Caki2 (cell line): ENCODE measurements around the gene KIF5B. TPM values are rescaled to one million over a fixed set of nuclear protein-coding genes. Genes with fewer than 3 reads are reported as not detected.
"Not testable (repeated sequence)": the region's sequence is repeated elsewhere in the genome, so short reads cannot be mapped to it uniquely, and the experiment has no call there.

ENCODE experiments used
- DNase-seq: peaks from one replicate; pipeline ENCODE4 v3.0.0-alpha.2; 2015; ENCODE audit warnings: low read depth
- in situ Hi-C: cut with HindIII; loops from 2 replicates; pipeline ENCODE4 v1.10.0; 2016; ENCODE audit warnings: low sequenced_read_pairs, low pct_unique_long_range_greater_than_20kb, mixed read lengths
- total RNA-seq: library from RNA; depleted of rRNA; stranded (reverse); fragments of >200 nt; shearing (Covaris generic); gene quantifications from 2 replicates; pipeline ENCODE4 v1.2.3, GENCODE V29; 2014; ENCODE audit warnings: low replicate concordance; rRNA removed

Gene KIF5B
- total RNA-seq = 28.8 and 33.6 TPM in 2 replicates

GRCh38 chr10:32056136-32057035 lies at the start of gene KIF5B:
KIF5B (minus strand) TSS chr10:32056425; CDS start chr10:32055973, 452 bp downstream.
- in situ Hi-C loops = no loop called here

GRCh38 chr10:32105782-32106382 lies 49.7 kb upstream of the KIF5B start:
- in situ Hi-C loops = no loop called here
- no peak for DNase-seq

More at GRCh38 chr10:32056136-32057035, at the start of gene KIF5B:
- peak; percentile 90 for DNase-seq

GRCh38 chr10:32104622-32105509 lies 48.6 kb upstream of the KIF5B start:
- no peak for DNase-seq
- in situ Hi-C loops = no loop called here

- no peak for DNase-seq
Observed at GRCh38 chr10:32104181-32104580, 48.0 kb upstream of the KIF5B start.

GRCh38 chr10:32103721-32104120 lies 47.5 kb upstream of the KIF5B start:
- no peak for DNase-seq
- in situ Hi-C loops = no loop called here

More at GRCh38 chr10:32104181-32104580, 48.0 kb upstream of the KIF5B start:
- in situ Hi-C loops = no loop called here

- DNase-seq, in situ Hi-C loops: not testable (repeated sequence)
Observed at GRCh38 chr10:32098566-32099259, 42.5 kb upstream of the KIF5B start.

- in situ Hi-C loops = no loop called here
- DNase-seq = no peak
Observed at GRCh38 chr10:32095116-32095733, 39.0 kb upstream of the KIF5B start.

GRCh38 chr10:32093650-32094049 lies 37.4 kb upstream of the KIF5B start:
- in situ Hi-C loops = no loop called here
- no peak for DNase-seq

- in situ Hi-C loops = no loop called here
- DNase-seq = no peak
Observed at GRCh38 chr10:32091046-32091445, 34.8 kb upstream of the KIF5B start.

GRCh38 chr10:32084185-32084851 lies 28.1 kb upstream of the KIF5B start:
- DNase-seq = no peak
- in situ Hi-C loops = no loop called here

GRCh38 chr10:32077896-32078485 lies 21.8 kb upstream of the KIF5B start:
- no peak for DNase-seq
- in situ Hi-C loops = no loop called here

GRCh38 chr10:32073659-32074058 lies 17.4 kb upstream of the KIF5B start:
- in situ Hi-C loops = no loop called here
- no peak for DNase-seq

GRCh38 chr10:32073128-32073527 lies 16.9 kb upstream of the KIF5B start:
- DNase-seq = no peak
- in situ Hi-C loops = no loop called here

GRCh38 chr10:32072025-32072800 lies 16.0 kb upstream of the KIF5B start:
- DNase-seq = no peak
- in situ Hi-C loops = no loop called here

GRCh38 chr10:32070645-32071044 lies 14.4 kb upstream of the KIF5B start:
- in situ Hi-C loops = no loop called here
- no peak for DNase-seq

- in situ Hi-C loops = no loop called here
- no peak for DNase-seq
Observed at GRCh38 chr10:32068569-32068968, 12.3 kb upstream of the KIF5B start.
